Measurements from ENCODE around the gene ZNF423.
"Not testable (repeated sequence)": the region's sequence is repeated elsewhere in the genome, so short reads cannot be mapped to it uniquely, and the experiment has no call there.

The ZNF423 gene

DNA sequence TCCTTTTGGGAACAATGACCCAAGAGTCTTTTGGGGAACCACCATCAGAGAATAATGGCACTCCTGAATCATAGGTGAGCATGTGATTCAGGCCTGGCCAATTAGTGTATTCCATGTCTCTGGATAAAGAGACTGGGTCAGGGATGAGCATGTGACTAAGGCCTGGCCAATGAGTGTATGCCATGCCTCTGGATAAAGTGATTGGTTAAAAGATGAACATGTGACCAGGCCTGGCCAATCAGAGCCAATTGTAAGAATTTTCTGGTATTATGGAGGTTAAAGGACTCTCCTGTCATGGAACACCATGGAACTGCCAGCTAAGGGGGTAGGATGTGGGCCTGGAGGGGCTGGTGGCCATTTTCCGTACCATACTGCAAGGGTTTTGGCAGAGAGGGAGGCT, 288.0 kb downstream of the ZNF423 start:
- DNase-seq (ENCODE audit: low spot score) = no peak
- no peak overlapping the region for H3K4me3 ChIP-seq
- TF ChIP-seq, protein P1, sequence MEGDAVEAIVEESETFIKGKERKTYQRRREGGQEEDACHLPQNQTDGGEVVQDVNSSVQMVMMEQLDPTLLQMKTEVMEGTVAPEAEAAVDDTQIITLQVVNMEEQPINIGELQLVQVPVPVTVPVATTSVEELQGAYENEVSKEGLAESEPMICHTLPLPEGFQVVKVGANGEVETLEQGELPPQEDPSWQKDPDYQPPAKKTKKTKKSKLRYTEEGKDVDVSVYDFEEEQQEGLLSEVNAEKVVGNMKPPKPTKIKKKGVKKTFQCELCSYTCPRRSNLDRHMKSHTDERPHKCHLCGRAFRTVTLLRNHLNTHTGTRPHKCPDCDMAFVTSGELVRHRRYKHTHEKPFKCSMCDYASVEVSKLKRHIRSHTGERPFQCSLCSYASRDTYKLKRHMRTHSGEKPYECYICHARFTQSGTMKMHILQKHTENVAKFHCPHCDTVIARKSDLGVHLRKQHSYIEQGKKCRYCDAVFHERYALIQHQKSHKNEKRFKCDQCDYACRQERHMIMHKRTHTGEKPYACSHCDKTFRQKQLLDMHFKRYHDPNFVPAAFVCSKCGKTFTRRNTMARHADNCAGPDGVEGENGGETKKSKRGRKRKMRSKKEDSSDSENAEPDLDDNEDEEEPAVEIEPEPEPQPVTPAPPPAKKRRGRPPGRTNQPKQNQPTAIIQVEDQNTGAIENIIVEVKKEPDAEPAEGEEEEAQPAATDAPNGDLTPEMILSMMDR (IDR thresholded peaks at IDR 0.05) = no peak
- no peak overlapping the region for H3K27ac ChIP-seq

DNA sequence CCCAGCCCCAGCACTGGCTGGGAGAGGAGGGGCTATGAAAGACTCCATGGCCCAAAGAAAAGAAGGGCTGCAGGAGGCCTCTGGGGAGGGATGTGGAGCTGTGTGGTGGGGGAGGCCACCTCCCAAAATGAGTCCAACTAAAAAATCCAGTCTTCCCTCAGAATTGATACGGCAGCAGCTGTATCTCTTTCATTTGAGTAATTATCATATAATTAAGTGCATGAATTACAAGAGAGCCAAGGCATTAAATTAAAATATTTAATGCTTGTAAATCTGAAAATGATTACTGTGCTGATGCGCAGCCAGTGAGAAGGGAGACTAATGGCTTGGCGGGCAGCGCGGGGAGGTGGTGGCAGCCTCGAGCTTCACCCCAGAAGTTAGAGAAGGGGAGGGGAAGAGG, 289.5 kb downstream of the ZNF423 start:
- no peak overlapping the region for H3K4me3 ChIP-seq
- TF ChIP-seq, protein P1 (IDR thresholded peaks at IDR 0.05) = no peak
- no peak for DNase-seq (ENCODE audit: low spot score)
- no peak overlapping the region for H3K27ac ChIP-seq

DNA sequence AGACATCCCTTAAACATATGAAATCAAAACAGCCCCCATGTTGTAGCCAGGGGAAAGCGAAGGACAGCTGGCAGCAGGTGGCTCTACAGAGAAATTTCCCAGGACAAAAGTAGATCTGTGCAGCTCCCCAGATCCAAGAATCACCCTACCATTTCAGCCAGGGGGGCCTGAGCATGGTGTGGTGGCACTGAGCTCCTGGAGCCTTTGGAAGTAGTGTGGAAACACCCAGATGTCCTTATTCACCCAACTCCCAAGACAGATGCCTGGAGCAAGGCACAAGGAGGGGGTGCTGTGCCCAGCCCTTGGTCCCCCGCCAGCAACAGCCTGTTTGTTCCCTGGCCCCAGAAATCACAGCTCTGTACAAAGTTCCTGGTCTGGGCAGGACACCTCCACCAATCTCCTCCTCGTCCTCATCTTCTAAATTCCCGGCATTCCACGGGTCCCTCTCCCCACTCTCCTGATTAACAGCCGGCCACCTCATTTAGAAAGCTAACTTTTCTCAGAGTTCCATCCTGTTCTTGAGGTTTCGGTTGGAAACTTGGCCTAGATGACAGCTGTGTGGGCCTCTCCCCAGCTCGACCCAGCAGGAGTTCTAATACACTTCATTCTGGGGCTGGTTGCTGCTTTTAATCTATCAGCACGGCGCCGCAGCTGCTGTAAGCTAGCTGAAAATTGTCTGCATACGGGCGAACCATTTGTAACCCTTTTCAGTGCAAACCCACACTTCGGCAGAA, 291.2 kb downstream of the ZNF423 start:
- H3K4me3 ChIP-seq = no peak overlapping the region
- peak overlapping the region in 1 of 2 donors; percentile 21 for H3K27ac ChIP-seq
- TF ChIP-seq, protein P1 (IDR thresholded peaks at IDR 0.05) = no peak
- DNase-seq (ENCODE audit: low spot score) = no peak

DNA sequence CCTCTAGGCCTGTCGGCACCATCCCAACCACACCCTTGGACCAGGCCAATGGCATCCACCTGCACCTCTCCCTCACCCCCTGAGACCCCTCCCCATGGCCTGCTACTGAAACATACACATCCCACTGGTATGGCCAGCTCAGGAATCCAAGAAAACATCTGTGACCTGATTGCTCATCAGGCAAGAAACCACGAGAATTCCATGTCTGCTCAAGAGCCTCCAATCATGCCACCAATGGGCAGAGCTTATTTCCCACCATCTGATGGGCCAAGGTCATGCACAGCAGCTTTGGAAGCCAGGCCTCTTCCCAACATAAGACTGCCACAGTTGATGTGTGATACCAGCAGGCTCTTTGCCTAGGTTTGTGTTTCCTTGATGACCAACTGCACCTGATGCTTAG, 292.2 kb downstream of the ZNF423 start:
- Histone ChIP-seq H3K27ac (no peak overlapping the region), H3K4me3 (no peak overlapping the region)
- DNase-seq (ENCODE audit: low spot score) = no peak
- TF ChIP-seq, protein P1 (IDR thresholded peaks at IDR 0.05) = no peak

DNA sequence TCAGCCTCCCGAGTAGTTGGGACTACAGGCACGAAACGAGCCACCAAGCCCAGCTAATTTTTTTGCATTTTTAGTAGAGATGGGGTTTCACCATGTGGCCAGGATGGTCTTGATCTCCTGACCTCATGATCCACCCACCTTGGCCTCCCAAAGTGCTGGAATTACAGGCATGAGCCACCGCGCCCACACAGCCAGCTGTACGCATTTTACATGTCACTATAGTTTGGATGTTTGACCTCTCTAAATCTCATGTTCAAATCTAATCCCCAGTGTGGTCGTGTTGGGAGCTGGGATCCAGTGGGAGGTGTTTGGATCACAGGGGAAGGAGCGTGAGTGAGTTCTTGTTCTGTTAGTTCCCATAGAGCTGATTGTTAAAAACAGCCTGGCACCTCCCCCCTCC, 293.0 kb downstream of the ZNF423 start:
- not testable (repeated sequence) for DNase-seq (ENCODE audit: low spot score); H3K4me3 ChIP-seq

DNA sequence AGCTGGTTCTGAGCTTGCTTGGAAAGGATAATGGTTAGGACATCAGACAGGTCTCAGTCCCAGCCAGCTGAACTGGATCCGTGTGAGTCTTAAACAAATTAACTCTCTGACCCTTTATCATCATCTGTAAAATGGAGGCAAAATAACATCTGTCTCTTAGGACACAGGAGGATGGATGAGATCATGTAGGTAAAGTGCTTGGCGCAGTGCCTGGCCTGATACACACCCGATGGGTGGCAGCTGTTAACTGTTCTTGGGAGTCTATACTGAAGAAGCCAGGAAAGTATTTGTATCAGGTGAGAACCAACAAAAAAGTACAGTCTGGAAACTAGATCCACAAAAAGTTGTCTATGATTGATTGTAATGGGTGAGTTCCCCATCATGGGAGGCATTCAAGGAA, 293.7 kb downstream of the ZNF423 start:
- TF ChIP-seq, protein P1 (IDR thresholded peaks at IDR 0.05) = no peak
- H3K27ac ChIP-seq = no peak overlapping the region
- DNase-seq (ENCODE audit: low spot score) = no peak
- H3K4me3 ChIP-seq = no peak overlapping the region

More for the DNA sequence above, 293.0 kb downstream of the ZNF423 start:
- H3K27ac ChIP-seq = not testable (repeated sequence)

DNA sequence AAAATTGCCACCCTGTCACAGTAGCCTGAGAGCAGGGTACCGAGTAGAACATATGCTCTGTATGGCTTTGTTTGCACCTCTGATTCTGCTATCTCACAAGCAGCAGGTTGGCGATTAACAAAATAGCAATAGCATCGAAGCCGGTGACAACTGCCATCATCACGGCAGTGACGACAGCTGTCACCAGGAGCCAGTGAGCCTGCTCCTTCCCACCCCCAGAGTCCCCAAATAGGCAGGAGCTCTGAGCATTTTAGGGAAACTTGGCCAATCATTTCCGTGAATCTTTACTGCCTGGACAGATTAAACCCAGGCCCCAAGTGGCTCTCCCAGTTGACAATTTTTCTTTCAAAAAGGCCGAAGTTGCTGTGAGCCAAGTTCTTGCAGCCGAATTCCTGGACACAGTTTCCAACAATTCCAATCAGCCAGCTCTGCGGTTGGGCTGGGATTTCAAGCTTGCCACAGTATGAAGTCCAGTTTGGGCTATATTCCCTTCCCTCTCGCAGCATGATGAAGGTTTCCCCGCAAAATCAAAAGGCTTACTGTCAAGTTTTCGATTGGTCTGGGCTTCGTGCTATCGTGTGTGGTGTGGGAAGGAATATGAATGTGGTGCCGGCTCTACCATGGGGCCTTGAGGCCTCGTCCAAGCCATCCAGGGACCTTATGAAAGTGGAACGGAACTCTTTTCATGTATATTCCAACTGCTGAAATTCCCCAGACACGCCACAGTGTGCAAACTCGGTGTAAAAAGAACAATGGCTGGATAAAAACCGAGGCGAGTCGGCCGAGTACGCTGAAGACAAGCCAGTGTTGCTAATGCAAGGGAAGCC, 295.7 kb downstream of the ZNF423 start:
- Histone ChIP-seq H3K27ac (peak overlapping the region in 1 of 2 donors; percentile 24), H3K4me3 (peak overlapping the region; percentile 2)
- DNase-seq (ENCODE audit: low spot score) = no peak
- TF ChIP-seq, protein P1 (IDR thresholded peaks at IDR 0.05) = no peak
